ENCODE results near the gene CHRNA5. TPM values are rescaled to one million over a fixed set of nuclear protein-coding genes. Genes with fewer than 3 reads are reported as not detected.

The CHRNA5 gene
- total and polyA plus RNA-seq, 2 donors from 2014 or later, result 0.41 to 0.76 TPM

DNA sequence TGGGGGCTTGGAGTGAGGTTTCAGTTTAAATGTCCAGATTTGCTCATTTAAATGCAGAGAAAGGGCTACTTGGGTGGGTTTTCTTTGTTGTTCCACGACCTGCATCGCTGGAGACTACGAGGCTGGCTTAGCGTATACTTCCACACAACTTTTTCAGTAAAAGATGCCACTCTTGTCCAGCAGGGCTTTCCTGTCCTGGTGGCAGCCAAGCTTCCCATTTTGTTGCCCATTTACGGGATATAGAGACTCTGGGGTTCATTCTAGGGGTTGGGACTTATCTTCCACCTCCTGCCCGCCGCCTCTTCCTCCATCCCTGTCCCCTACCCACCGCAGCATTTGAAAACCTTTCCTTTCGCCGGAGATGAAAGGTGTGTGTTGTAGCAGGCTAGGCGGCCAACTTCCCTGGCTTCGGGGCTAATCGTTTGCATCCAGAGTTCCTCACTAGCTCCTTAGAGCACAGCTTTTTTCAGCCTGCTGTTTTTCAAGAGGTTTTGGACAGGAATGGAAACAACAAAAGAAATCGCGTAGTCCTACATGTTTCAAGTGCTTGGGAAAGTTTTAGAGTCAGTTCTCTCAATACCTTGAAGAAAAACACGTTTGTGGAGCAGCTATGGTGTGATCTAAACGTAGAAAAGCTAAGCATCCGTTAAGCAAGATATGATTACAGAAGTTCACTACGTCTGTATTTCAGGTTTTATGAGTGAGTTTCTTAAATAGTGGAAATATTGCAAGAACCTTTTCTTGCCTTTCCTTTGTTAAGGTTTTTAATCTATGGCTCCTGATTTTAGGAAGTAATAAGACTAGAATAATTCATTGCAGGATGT is 843 bp downstream of the CHRNA5 start:
- TF ChIP-seq, protein P1, sequence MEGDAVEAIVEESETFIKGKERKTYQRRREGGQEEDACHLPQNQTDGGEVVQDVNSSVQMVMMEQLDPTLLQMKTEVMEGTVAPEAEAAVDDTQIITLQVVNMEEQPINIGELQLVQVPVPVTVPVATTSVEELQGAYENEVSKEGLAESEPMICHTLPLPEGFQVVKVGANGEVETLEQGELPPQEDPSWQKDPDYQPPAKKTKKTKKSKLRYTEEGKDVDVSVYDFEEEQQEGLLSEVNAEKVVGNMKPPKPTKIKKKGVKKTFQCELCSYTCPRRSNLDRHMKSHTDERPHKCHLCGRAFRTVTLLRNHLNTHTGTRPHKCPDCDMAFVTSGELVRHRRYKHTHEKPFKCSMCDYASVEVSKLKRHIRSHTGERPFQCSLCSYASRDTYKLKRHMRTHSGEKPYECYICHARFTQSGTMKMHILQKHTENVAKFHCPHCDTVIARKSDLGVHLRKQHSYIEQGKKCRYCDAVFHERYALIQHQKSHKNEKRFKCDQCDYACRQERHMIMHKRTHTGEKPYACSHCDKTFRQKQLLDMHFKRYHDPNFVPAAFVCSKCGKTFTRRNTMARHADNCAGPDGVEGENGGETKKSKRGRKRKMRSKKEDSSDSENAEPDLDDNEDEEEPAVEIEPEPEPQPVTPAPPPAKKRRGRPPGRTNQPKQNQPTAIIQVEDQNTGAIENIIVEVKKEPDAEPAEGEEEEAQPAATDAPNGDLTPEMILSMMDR (IDR thresholded peaks at IDR 0.05; ENCODE audit: borderline replicate concordance, extremely low read depth, insufficient read depth), result no peak
- Histone ChIP-seq H3K36me3 (ENCODE audit: control insufficient read depth in 2 of 3, insufficient read depth in 3 of 3, low read length in 3 of 3) (no peaks in the 10 kb centered on the region), H3K4me3 (ENCODE audit: low read length in 3 of 3) (peak overlapping the region; percentile 60 to 85 (median 71)), H3K27me3 (ENCODE audit: control insufficient read depth, insufficient read depth, low read length) (no peaks in the 10 kb centered on the region), H3K9me3 (ENCODE audit: control insufficient read depth in 2 of 3, insufficient read depth in 1 of 3, low read length in 3 of 3) (no peaks in the 10 kb centered on the region), H3K9ac (ENCODE audit: low read length in 3 of 3) (peak overlapping the region in 2 of 3 donors; percentile 54 to 62), H3K27ac (ENCODE audit: low read depth in 2 of 2, low read length in 2 of 2) (no peak overlapping the region), H3K4me1 (ENCODE audit: control insufficient read depth in 2 of 3, insufficient read depth in 2 of 3, low read depth in 1 of 3, low read length in 3 of 3) (peaks cover 0 to 9% (median 7%) of the 10 kb centered on the region in 3 donors)
- intact Hi-C loops (cut with DNase I), result no loop called here
- peak in 4 of 5 donors; percentile 40 to 84 (median 53) for DNase-seq
- no peak for FAIRE-seq

DNA sequence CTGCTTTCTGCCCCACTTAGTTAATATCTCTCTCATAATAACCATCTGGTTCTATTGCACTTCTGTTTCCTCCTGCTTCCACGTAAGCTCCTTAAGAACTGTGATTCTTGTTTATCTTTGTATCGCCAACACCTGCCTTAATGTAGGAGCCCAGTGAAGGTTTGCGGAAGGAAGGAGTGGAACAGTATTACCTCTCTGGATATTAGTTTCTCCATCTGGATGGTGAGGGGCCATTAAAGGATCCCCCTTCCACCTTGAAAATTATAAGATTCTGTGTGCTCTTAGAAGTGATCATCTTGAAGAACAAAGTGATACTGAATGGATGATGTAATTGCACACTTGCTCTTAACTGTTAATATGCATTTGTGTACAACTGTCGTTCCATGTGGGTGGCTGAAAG is 2.2 kb downstream of the CHRNA5 start:
- peaks cover 0 to 9% (median 7%) of the 10 kb centered on the region in 3 donors for H3K4me1 ChIP-seq (ENCODE audit: control insufficient read depth in 2 of 3, insufficient read depth in 2 of 3, low read depth in 1 of 3, low read length in 3 of 3)
- no peaks in the 10 kb centered on the region for H3K9me3 ChIP-seq (ENCODE audit: control insufficient read depth in 2 of 3, insufficient read depth in 1 of 3, low read length in 3 of 3)
- H3K27me3 ChIP-seq (ENCODE audit: control insufficient read depth, insufficient read depth, low read length), result no peaks in the 10 kb centered on the region
- H3K9ac ChIP-seq (ENCODE audit: low read length in 3 of 3), result no peak overlapping the region
- H3K36me3 ChIP-seq (ENCODE audit: control insufficient read depth in 2 of 3, insufficient read depth in 3 of 3, low read length in 3 of 3), result no peaks in the 10 kb centered on the region
- DNase-seq (no peak), FAIRE-seq (no peak)
- intact Hi-C loops (cut with DNase I), result no loop called here
- H3K4me3 ChIP-seq (ENCODE audit: low read length in 3 of 3), result no peak overlapping the region
- H3K27ac ChIP-seq (ENCODE audit: low read depth in 2 of 2, low read length in 2 of 2), result no peak overlapping the region
- TF ChIP-seq, protein P1 (IDR thresholded peaks at IDR 0.05; ENCODE audit: borderline replicate concordance, extremely low read depth, insufficient read depth), result no peak

DNA sequence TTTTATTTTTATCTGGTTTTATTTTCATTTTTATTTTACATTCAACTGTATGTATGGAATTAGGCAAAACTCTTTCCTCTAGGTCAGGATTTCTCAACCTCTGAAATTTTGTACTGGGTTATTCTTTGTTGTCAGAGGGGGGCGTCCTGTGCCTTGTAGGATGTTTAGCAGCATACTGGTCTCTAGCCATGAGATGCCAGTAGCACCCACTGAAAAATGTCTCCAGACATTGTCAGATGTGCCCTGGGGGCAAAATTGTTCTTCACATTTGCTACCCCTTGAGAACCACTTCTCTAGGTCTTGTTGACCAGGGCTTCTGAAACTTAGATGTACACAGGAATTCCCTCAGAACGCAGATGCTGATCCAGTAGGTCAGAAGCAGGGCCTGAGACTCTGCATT is 5.4 kb downstream of the CHRNA5 start:
- no peaks in the 10 kb centered on the region for H3K27me3 ChIP-seq (ENCODE audit: control insufficient read depth, insufficient read depth, low read length)
- TF ChIP-seq, protein P1 (IDR thresholded peaks at IDR 0.05; ENCODE audit: borderline replicate concordance, extremely low read depth, insufficient read depth), result no peak
- H3K9me3 ChIP-seq (ENCODE audit: control insufficient read depth in 2 of 3, insufficient read depth in 1 of 3, low read length in 3 of 3), result no peaks in the 10 kb centered on the region
- no peaks in the 10 kb centered on the region for H3K36me3 ChIP-seq (ENCODE audit: control insufficient read depth in 2 of 3, insufficient read depth in 3 of 3, low read length in 3 of 3)
- DNase-seq, result no peak
- no peak overlapping the region for H3K4me3 ChIP-seq (ENCODE audit: low read length in 3 of 3)
- intact Hi-C loops (cut with DNase I), result no loop called here
- H3K27ac ChIP-seq (ENCODE audit: low read depth in 2 of 2, low read length in 2 of 2), result no peak overlapping the region
- peaks cover 0 to 7% (median 6%) of the 10 kb centered on the region in 3 donors for H3K4me1 ChIP-seq (ENCODE audit: control insufficient read depth in 2 of 3, insufficient read depth in 2 of 3, low read depth in 1 of 3, low read length in 3 of 3)
- FAIRE-seq, result no peak
- no peak overlapping the region for H3K9ac ChIP-seq (ENCODE audit: low read length in 3 of 3)
